Transverse colon (tissue), 3 donors: ENCODE data around the gene CRMP1.

Experiments used
- CTCF ChIP-seq, 5 experiments: fragments of 200-600 bp in 3 of 5; fragments of 450-650 bp in 2 of 5; sonication (generic) in 3 of 5; IDR thresholded peaks; 1 replicate in 2 of 5; 2 replicates in 3 of 5; pipeline ENCODE4 v1.5.1; 2016 to 2017; ENCODE audit warnings: antibody characterized with exemption in 5 of 5, inconsistent platforms in 3 of 5, mild to moderate bottlenecking in 2 of 5, moderate library complexity in 1 of 5
- EP300 ChIP-seq: sonication (generic); formaldehyde crosslinking; IDR thresholded peaks from one replicate; pipeline ENCODE4 v1.6.1; 2017; ENCODE audit warnings: antibody characterized with exemption, low read depth
- POLR2A ChIP-seq: fragments of 450-650 bp; IDR thresholded peaks from one replicate; pipeline ENCODE4 v1.6.1; 2016; ENCODE audit warnings: antibody characterized with exemption, mild to moderate bottlenecking, moderate library complexity

- TF ChIP-seq CTCF (IDR thresholded peaks at IDR 0.05) (no peak), POLR2A (no peak), EP300 (no peak)
Observed at GRCh38 chr4:5926598-5926997, 33.7 kb upstream of the CRMP1 start.
